HepG2 (cell line): ENCODE data around the gene PYCR2. TPM values are rescaled to one million over a fixed set of nuclear protein-coding genes. Genes with fewer than 3 reads are reported as not detected.

Experiments used
- CCDC6 ChIP-seq: sonication (generic); formaldehyde crosslinking; IDR thresholded peaks from 2 replicates; pipeline ENCODE4 v1.8.1; 2022; ENCODE audit warnings: mild to moderate bottlenecking, missing genetic modification reagents, moderate library complexity
- GABPA ChIP-seq, 2 experiments: IDR thresholded peaks; 2 replicates each; pipeline ENCODE4 v1.6.1; 2011 to 2016; ENCODE audit warnings: low read depth in 2 of 2, low read length in 1 of 2, missing biosample characterization in 1 of 2, missing genetic modification characterization in 1 of 2
- GLI4 ChIP-seq: sonication (generic); formaldehyde crosslinking; IDR thresholded peaks from 2 replicates; pipeline ENCODE4 v1.5.1; 2020; ENCODE audit warnings: missing genetic modification reagents, mild to moderate bottlenecking, moderate library complexity, borderline replicate concordance
- HHEX ChIP-seq: IDR thresholded peaks from 2 replicates; pipeline ENCODE4 v1.6.1; 2016; ENCODE audit warnings: control low read depth
- JUN ChIP-seq: sonication (generic); formaldehyde crosslinking; IDR thresholded peaks from 2 replicates; pipeline ENCODE4 v1.4.0; 2020; ENCODE audit warnings: mild to moderate bottlenecking, missing genetic modification reagents
- KLF15 ChIP-seq: sonication (generic); formaldehyde crosslinking; IDR thresholded peaks from 2 replicates; pipeline ENCODE4 v1.8.1; 2023; ENCODE audit warnings: borderline replicate concordance, mild to moderate bottlenecking, inconsistent platforms, missing genetic modification reagents, mixed read lengths
- MIER3 ChIP-seq: IDR thresholded peaks from 2 replicates; pipeline ENCODE4 v1.6.1; 2016; ENCODE audit warnings: missing compliant biosample characterization, borderline replicate concordance
- NAIF1 ChIP-seq: sonication (generic); formaldehyde crosslinking; IDR thresholded peaks from 2 replicates; pipeline ENCODE4 v1.5.0; 2020; ENCODE audit warnings: mild to moderate bottlenecking, missing genetic modification reagents, borderline replicate concordance
- PCBP1 ChIP-seq: fragments of 200-400 bp; formaldehyde crosslinking; IDR thresholded peaks from 2 replicates; pipeline ENCODE4 v1.6.1; 2017; ENCODE audit warnings: mild to moderate bottlenecking, low read depth, low read length, borderline replicate concordance
- RNF2 ChIP-seq: fragments of 450-650 bp; conservative IDR thresholded peaks from 2 replicates; pipeline ENCODE4 v1.6.1; 2016; ENCODE audit warnings: low read depth
- SRSF9 ChIP-seq: fragments of 200-400 bp; formaldehyde crosslinking; IDR thresholded peaks from 2 replicates; pipeline ENCODE4 v1.6.1; 2018; ENCODE audit warnings: borderline replicate concordance, mild to moderate bottlenecking, low read depth, low read length; ENCODE audit not compliant: insufficient read depth, poor library complexity, severe bottlenecking
- TCF12 ChIP-seq, 2 experiments: fragments of 450-650 bp in 1 of 2; sonication (generic) in 1 of 2; formaldehyde crosslinking in 1 of 2; IDR thresholded peaks; 2 replicates each; pipeline versions ENCODE4 v1.6.1 to v1.8.0; 2017 to 2022; ENCODE audit warnings: antibody characterized with exemption in 1 of 2, mild to moderate bottlenecking in 1 of 2, missing genetic modification reagents in 1 of 2, moderate library complexity in 1 of 2
- TCF7L2 ChIP-seq: IDR thresholded peaks from 2 replicates; pipeline ENCODE4 v1.6.1; 2011; ENCODE audit warnings: mild to moderate bottlenecking, low read depth, low read length, moderate library complexity
- ZFP82 ChIP-seq: sonication (generic); formaldehyde crosslinking; IDR thresholded peaks from 2 replicates; pipeline ENCODE4 v1.5.1; 2020; ENCODE audit warnings: mild to moderate bottlenecking, missing genetic modification reagents, borderline replicate concordance
- ZNF121 ChIP-seq: sonication (generic); formaldehyde crosslinking; IDR thresholded peaks from 2 replicates; pipeline ENCODE4 v1.5.0; 2020; ENCODE audit warnings: mild to moderate bottlenecking, missing genetic modification reagents
- ZNF333 ChIP-seq: sonication (generic); formaldehyde crosslinking; IDR thresholded peaks from 2 replicates; pipeline ENCODE4 v1.4.0; 2020; ENCODE audit warnings: mild to moderate bottlenecking, missing genetic modification reagents, borderline replicate concordance
- ZNF337 ChIP-seq: sonication (generic); formaldehyde crosslinking; IDR thresholded peaks from 2 replicates; pipeline ENCODE4 v1.5.1; 2020; ENCODE audit warnings: missing genetic modification reagents, low read depth, mild to moderate bottlenecking, borderline replicate concordance
- polyA plus RNA-seq, 8 experiments: library from polyadenylated mRNA; depleted of rRNA in 3 of 8; stranded (reverse) in 7 of 8; unstranded in 1 of 8; fragments of >200 nt; fragmentation: Illumina TruSeq in 4 of 8; extraction: Trizol in 4 of 8; gene quantifications; 2 replicates each; pipeline versions ENCODE4 v1.2.1 to v1.2.3, GENCODE V29; 2011 to 2016; ENCODE audit warnings: low read depth in 4 of 8, missing spikeins in 1 of 8, mixed read lengths in 1 of 8; ENCODE audit not compliant: insufficient read depth in 1 of 8
- total RNA-seq, 5 experiments: library from RNA; depleted of rRNA; stranded (reverse); fragments of >200 nt; fragmentation: Illumina TruSeq; extraction: Trizol; gene quantifications; 2 replicates each; pipeline ENCODE4 v1.2.3, GENCODE V29; 2016; ENCODE audit warnings: low read depth in 1 of 5
- TF ChIP-seq, protein P1 (sequence below): sonication (generic); formaldehyde crosslinking; IDR thresholded peaks from 2 replicates; pipeline ENCODE4 v1.4.0; 2020; ENCODE audit warnings: low read depth, mild to moderate bottlenecking, missing genetic modification reagents
- TF ChIP-seq, protein P2 (sequence below): sonication (generic); formaldehyde crosslinking; IDR thresholded peaks from 2 replicates; pipeline ENCODE4 v1.5.1; 2020; ENCODE audit warnings: mild to moderate bottlenecking, moderate library complexity, missing genetic modification reagents
- TF ChIP-seq, protein P3 (sequence below): sonication (generic); formaldehyde crosslinking; IDR thresholded peaks from 2 replicates; pipeline ENCODE4 v1.4.0; 2020; ENCODE audit warnings: missing genetic modification reagents, low read depth, mild to moderate bottlenecking, borderline replicate concordance
- TF ChIP-seq, protein P4 (sequence below): sonication (generic); formaldehyde crosslinking; IDR thresholded peaks from 2 replicates; pipeline ENCODE4 v1.5.0; 2020; ENCODE audit warnings: missing genetic modification reagents
- TF ChIP-seq, protein P5 (sequence below): sonication (generic); formaldehyde crosslinking; IDR thresholded peaks from 2 replicates; pipeline ENCODE4 v1.4.0; 2020; ENCODE audit warnings: mild to moderate bottlenecking, missing genetic modification reagents

PYCR2 gene
- total and polyA plus RNA-seq, 2 of the 13 experiments (the other 11 are each of a cell fraction or from before 2014, with no cell fraction given), result 47.2 to 47.8 TPM

DNA sequence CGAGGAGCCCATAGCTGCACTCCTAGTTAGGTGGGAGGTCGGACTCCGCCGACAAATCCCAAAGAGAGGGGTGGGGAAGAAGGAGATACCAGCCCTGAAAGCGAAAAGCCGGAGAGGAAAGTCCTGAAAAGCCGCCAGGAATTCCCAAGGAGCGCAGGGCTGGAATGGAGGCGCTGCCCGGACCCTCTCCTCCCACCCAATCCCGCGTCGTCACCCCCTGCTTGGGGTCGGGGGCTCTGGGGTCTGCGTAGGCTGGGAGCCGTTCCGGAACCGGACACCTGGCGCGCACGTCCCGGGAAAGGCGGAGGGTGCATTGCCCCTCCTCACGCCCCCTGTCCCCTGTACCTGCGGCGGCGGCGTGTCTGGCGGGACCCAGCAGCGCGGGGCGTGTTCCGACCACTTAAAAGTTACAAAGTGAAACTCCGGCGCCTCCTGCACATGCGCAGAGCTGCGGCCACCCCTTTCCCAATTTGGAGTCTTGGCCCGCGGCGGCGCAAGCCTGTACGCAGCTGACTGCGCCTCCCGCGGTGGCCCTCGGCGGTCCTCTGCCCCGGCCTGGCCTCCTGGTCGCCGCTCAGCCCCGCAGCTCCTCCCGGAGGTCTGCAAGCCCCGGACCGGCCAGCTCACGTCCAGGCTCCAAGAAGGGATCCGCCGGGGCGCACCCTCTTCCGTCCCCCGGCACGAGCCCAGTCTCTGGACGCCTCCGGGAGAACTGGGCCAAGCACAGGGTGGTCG lies 41.9 kb downstream of the PYCR2 start, which contains the start of gene TMEM63A (continued):
- TF ChIP-seq, protein P1, sequence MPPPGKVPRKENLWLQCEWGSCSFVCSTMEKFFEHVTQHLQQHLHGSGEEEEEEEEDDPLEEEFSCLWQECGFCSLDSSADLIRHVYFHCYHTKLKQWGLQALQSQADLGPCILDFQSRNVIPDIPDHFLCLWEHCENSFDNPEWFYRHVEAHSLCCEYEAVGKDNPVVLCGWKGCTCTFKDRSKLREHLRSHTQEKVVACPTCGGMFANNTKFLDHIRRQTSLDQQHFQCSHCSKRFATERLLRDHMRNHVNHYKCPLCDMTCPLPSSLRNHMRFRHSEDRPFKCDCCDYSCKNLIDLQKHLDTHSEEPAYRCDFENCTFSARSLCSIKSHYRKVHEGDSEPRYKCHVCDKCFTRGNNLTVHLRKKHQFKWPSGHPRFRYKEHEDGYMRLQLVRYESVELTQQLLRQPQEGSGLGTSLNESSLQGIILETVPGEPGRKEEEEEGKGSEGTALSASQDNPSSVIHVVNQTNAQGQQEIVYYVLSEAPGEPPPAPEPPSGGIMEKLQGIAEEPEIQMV (CRISPR knock-in tag), result peak; percentile 54; the same call in 1 of the 2 replicates
- TF ChIP-seq GABPA (IDR thresholded peaks at IDR 0.05; ENCODE audit: low read depth, low read length), result no peak
- no peak for TF ChIP-seq GABPA (CRISPR knock-in tag; IDR thresholded peaks at IDR 0.05; ENCODE audit: low read depth)
- TF ChIP-seq KLF15 (CRISPR knock-in tag), result no peak; the same call in 1 of the 2 replicates
- no peak for TF ChIP-seq TCF7L2
- TF ChIP-seq ZNF337 (CRISPR knock-in tag), result 0 out of 2 replicates have a peak, but pooled peaks have one; percentile 49
- peak; percentile 50; the same call in 1 of the 2 replicates for TF ChIP-seq ZNF333 (CRISPR knock-in tag)
- TF ChIP-seq MIER3 (CRISPR knock-in tag), result 0 out of 2 replicates have a peak, but pooled peaks have one; percentile 28
- no peak for TF ChIP-seq SRSF9
- TF ChIP-seq, protein P2, sequence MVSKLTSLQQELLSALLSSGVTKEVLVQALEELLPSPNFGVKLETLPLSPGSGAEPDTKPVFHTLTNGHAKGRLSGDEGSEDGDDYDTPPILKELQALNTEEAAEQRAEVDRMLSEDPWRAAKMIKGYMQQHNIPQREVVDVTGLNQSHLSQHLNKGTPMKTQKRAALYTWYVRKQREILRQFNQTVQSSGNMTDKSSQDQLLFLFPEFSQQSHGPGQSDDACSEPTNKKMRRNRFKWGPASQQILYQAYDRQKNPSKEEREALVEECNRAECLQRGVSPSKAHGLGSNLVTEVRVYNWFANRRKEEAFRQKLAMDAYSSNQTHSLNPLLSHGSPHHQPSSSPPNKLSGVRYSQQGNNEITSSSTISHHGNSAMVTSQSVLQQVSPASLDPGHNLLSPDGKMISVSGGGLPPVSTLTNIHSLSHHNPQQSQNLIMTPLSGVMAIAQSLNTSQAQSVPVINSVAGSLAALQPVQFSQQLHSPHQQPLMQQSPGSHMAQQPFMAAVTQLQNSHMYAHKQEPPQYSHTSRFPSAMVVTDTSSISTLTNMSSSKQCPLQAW, result peak; percentile 74; the same call in 1 of the 2 replicates
- TF ChIP-seq, protein P3, sequence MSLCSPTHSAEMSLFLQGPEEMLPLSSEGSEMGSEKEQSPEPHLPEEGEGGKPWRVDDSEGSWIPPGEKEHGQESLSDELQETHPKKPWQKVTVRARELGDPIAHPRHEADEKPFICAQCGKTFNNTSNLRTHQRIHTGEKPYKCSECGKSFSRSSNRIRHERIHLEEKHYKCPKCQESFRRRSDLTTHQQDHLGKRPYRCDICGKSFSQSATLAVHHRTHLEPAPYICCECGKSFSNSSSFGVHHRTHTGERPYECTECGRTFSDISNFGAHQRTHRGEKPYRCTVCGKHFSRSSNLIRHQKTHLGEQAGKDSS (CRISPR knock-in tag), result peak; percentile 55; the same call in 1 of the 2 replicates
- peak; percentile 22; the same call in 1 of the 2 replicates for TF ChIP-seq CCDC6 (CRISPR knock-in tag)
- TF ChIP-seq TCF12 (IDR thresholded peaks at IDR 0.05), result no peak
- TF ChIP-seq TCF12 (CRISPR knock-in tag; IDR thresholded peaks at IDR 0.05), result 0 out of 2 replicates have a peak, but pooled peaks have one; percentile 52
- TF ChIP-seq, protein P4, sequence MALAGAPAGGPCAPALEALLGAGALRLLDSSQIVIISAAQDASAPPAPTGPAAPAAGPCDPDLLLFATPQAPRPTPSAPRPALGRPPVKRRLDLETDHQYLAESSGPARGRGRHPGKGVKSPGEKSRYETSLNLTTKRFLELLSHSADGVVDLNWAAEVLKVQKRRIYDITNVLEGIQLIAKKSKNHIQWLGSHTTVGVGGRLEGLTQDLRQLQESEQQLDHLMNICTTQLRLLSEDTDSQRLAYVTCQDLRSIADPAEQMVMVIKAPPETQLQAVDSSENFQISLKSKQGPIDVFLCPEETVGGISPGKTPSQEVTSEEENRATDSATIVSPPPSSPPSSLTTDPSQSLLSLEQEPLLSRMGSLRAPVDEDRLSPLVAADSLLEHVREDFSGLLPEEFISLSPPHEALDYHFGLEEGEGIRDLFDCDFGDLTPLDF, result peak; percentile 48; the same call in 1 of the 2 replicates
- TF ChIP-seq, protein P5, sequence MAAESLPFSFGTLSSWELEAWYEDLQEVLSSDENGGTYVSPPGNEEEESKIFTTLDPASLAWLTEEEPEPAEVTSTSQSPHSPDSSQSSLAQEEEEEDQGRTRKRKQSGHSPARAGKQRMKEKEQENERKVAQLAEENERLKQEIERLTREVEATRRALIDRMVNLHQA (CRISPR knock-in tag), result no peak
- TF ChIP-seq JUN (CRISPR knock-in tag), result peak; percentile 42; the same call in 1 of the 2 replicates
- peak; percentile 91 for TF ChIP-seq NAIF1 (CRISPR knock-in tag)
- TF ChIP-seq HHEX, result no peak
- TF ChIP-seq RNF2, result no peak; the same call in 1 of the 2 replicates
- TF ChIP-seq ZNF121, result peak; percentile 7; the same call in 1 of the 2 replicates
- TF ChIP-seq ZFP82 (CRISPR knock-in tag), result no peak; the same call in 1 of the 2 replicates
- no peak for TF ChIP-seq PCBP1
- TF ChIP-seq GLI4 (CRISPR knock-in tag), result no peak
